ENCODE measurements around the gene SEMA3D. TPM values are rescaled to one million over a fixed set of nuclear protein-coding genes. Genes with fewer than 3 reads are reported as not detected.

The SEMA3D gene
- polyA plus RNA-seq, 1 donor from 2014 or later = 1.6 TPM

DNA sequence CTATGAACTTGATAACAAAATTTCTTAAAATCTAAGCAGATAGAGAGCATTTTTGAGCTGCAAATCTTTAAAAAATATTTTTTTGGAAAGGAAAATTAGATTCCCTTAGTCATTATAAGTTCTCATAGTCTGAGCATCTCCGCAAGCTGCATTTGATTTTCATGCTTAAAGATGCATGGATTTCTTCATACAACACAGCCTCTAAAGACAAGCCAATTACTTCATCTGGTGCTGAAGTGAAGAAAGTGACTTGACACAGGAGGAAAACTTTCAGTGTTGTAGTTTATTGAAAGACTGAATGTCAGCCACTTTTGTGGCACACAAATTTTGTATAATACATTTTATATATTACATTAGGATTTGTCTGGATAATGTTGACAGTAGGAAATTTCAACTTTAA is 22.5 kb downstream of the SEMA3D start:
- no peak for TF ChIP-seq EP300 (conservative IDR thresholded peaks at IDR 0.05; ENCODE audit: poor library complexity, severe bottlenecking)
- TF ChIP-seq, protein P1, sequence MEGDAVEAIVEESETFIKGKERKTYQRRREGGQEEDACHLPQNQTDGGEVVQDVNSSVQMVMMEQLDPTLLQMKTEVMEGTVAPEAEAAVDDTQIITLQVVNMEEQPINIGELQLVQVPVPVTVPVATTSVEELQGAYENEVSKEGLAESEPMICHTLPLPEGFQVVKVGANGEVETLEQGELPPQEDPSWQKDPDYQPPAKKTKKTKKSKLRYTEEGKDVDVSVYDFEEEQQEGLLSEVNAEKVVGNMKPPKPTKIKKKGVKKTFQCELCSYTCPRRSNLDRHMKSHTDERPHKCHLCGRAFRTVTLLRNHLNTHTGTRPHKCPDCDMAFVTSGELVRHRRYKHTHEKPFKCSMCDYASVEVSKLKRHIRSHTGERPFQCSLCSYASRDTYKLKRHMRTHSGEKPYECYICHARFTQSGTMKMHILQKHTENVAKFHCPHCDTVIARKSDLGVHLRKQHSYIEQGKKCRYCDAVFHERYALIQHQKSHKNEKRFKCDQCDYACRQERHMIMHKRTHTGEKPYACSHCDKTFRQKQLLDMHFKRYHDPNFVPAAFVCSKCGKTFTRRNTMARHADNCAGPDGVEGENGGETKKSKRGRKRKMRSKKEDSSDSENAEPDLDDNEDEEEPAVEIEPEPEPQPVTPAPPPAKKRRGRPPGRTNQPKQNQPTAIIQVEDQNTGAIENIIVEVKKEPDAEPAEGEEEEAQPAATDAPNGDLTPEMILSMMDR (IDR thresholded peaks at IDR 0.05; ENCODE audit: poor library complexity, severe bottlenecking) = no peak
- no peak for TF ChIP-seq TAF1 (IDR thresholded peaks at IDR 0.05; ENCODE audit: low read depth)
- no peak for TF ChIP-seq EZH2 (IDR thresholded peaks at IDR 0.05; ENCODE audit: borderline replicate concordance, insufficient read depth, low read length, poor library complexity, severe bottlenecking)
- TF ChIP-seq RAD21 (conservative IDR thresholded peaks at IDR 0.05) = no peak
- TF ChIP-seq MXI1 (conservative IDR thresholded peaks at IDR 0.05; ENCODE audit: poor library complexity, severe bottlenecking) = no peak
- no peak for TF ChIP-seq POLR2AphosphoS5 (IDR thresholded peaks at IDR 0.05)
- TF ChIP-seq SMC3 (conservative IDR thresholded peaks at IDR 0.05; ENCODE audit: poor library complexity) = no peak
- TF ChIP-seq, protein P2, sequence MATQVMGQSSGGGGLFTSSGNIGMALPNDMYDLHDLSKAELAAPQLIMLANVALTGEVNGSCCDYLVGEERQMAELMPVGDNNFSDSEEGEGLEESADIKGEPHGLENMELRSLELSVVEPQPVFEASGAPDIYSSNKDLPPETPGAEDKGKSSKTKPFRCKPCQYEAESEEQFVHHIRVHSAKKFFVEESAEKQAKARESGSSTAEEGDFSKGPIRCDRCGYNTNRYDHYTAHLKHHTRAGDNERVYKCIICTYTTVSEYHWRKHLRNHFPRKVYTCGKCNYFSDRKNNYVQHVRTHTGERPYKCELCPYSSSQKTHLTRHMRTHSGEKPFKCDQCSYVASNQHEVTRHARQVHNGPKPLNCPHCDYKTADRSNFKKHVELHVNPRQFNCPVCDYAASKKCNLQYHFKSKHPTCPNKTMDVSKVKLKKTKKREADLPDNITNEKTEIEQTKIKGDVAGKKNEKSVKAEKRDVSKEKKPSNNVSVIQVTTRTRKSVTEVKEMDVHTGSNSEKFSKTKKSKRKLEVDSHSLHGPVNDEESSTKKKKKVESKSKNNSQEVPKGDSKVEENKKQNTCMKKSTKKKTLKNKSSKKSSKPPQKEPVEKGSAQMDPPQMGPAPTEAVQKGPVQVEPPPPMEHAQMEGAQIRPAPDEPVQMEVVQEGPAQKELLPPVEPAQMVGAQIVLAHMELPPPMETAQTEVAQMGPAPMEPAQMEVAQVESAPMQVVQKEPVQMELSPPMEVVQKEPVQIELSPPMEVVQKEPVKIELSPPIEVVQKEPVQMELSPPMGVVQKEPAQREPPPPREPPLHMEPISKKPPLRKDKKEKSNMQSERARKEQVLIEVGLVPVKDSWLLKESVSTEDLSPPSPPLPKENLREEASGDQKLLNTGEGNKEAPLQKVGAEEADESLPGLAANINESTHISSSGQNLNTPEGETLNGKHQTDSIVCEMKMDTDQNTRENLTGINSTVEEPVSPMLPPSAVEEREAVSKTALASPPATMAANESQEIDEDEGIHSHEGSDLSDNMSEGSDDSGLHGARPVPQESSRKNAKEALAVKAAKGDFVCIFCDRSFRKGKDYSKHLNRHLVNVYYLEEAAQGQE (IDR thresholded peaks at IDR 0.05; ENCODE audit: borderline replicate concordance) = no peak
- Histone ChIP-seq H3K36me3 (ENCODE audit: insufficient read depth, low read length) (no peaks in the 10 kb centered on the region), H3K9me2 (ENCODE audit: insufficient read depth, low read length) (no peaks in the 10 kb centered on the region), H3F3A (ENCODE audit: insufficient read depth, low read length, poor library complexity, severe bottlenecking) (no peaks in the 10 kb centered on the region), H3K4me2 (ENCODE audit: low read length) (no peak overlapping the region), H3K79me2 (replicated peaks; ENCODE audit: insufficient read depth, low read length) (no peaks in the 10 kb centered on the region), H3K27me3 (ENCODE audit: insufficient read depth, low read depth, low read length) (no peaks in the 10 kb centered on the region), H2AFZ (ENCODE audit: low read depth, low read length) (no peak overlapping the region), H3K4me3 (ENCODE audit: low read length) (no peak overlapping the region), H3K27ac (ENCODE audit: low read length) (no peak overlapping the region), H3K9me3 (ENCODE audit: low read length) (no peaks in the 10 kb centered on the region), H4K20me1 (ENCODE audit: insufficient read depth) (no peaks in the 10 kb centered on the region), H3K9ac (ENCODE audit: low read length) (no peak overlapping the region)

DNA sequence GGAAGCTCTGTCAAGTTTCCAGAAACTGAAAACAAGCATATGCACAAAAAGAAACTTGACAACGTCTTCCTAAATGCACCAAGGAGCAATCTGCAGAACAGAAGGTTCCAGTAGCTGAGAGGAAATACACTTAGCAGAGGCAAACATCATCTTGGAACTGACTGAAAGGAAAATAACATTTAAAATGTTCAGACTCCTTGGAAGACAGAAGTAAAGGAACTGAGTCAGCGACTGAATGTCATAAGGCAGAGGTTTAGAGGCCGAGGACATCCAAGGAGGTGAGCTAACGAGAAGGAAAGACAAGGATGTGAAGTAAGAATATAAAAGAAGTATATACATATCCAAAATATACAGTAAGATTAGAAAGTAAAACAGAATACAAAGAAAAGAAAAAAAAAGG is 24.1 kb downstream of the SEMA3D start:
- Histone ChIP-seq H3K4me2 (ENCODE audit: low read length) (no peak overlapping the region), H3F3A (ENCODE audit: insufficient read depth, low read length, poor library complexity, severe bottlenecking) (no peaks in the 10 kb centered on the region), H3K9me2 (ENCODE audit: insufficient read depth, low read length) (no peaks in the 10 kb centered on the region), H3K79me2 (replicated peaks; ENCODE audit: insufficient read depth, low read length) (no peaks in the 10 kb centered on the region), H3K36me3 (ENCODE audit: insufficient read depth, low read length) (no peaks in the 10 kb centered on the region), H4K20me1 (ENCODE audit: insufficient read depth) (no peaks in the 10 kb centered on the region), H3K4me3 (ENCODE audit: low read length) (no peak overlapping the region), H3K27me3 (ENCODE audit: insufficient read depth, low read depth, low read length) (no peaks in the 10 kb centered on the region), H3K9ac (ENCODE audit: low read length) (no peak overlapping the region), H3K9me3 (ENCODE audit: low read length) (no peaks in the 10 kb centered on the region), H3K27ac (ENCODE audit: low read length) (no peak overlapping the region), H2AFZ (ENCODE audit: low read depth, low read length) (no peak overlapping the region)
- no peak for TF ChIP-seq RAD21 (conservative IDR thresholded peaks at IDR 0.05)
- TF ChIP-seq, protein P1 (IDR thresholded peaks at IDR 0.05; ENCODE audit: poor library complexity, severe bottlenecking) = no peak
- no peak for TF ChIP-seq TAF1 (IDR thresholded peaks at IDR 0.05; ENCODE audit: low read depth)
- no peak for TF ChIP-seq SMC3 (conservative IDR thresholded peaks at IDR 0.05; ENCODE audit: poor library complexity)
- TF ChIP-seq, protein P2 (IDR thresholded peaks at IDR 0.05; ENCODE audit: borderline replicate concordance) = no peak
- TF ChIP-seq EP300 (conservative IDR thresholded peaks at IDR 0.05; ENCODE audit: poor library complexity, severe bottlenecking) = no peak
- no peak for TF ChIP-seq POLR2AphosphoS5 (IDR thresholded peaks at IDR 0.05)
- TF ChIP-seq MXI1 (conservative IDR thresholded peaks at IDR 0.05; ENCODE audit: poor library complexity, severe bottlenecking) = no peak
- TF ChIP-seq EZH2 (IDR thresholded peaks at IDR 0.05; ENCODE audit: borderline replicate concordance, insufficient read depth, low read length, poor library complexity, severe bottlenecking) = no peak

Measured in neural cell (in vitro differentiated cells).